Measurements from ENCODE around the gene MTF1. TPM values are rescaled to one million over a fixed set of nuclear protein-coding genes. Genes with fewer than 3 reads are reported as not detected.
A peak's percentile ranks its signal among the peaks of the same experiment; 100 is the strongest.
"Not testable (repeated sequence)": the region's sequence is repeated elsewhere in the genome, so short reads cannot be mapped to it uniquely, and the experiment has no call there.

Gene MTF1
- total RNA-seq, 1 donor from 2014 or later: 10.6 TPM

- no peaks in the 10 kb centered on the region for H3K4me1 ChIP-seq
- H3K27me3 ChIP-seq: no peaks in the 10 kb centered on the region
- H3K4me3 ChIP-seq: no peak overlapping the region
- no peaks in the 10 kb centered on the region for H3K36me3 ChIP-seq
- H3K27ac ChIP-seq: no peak overlapping the region
- no peaks in the 10 kb centered on the region for H3K9me3 ChIP-seq
- DNase-seq (ENCODE audit: low spot score in 2 of 2): no peak
- intact Hi-C loops (cut with DNase I): no loop called here
- TF ChIP-seq CTCF (IDR thresholded peaks at IDR 0.05): no peak
Measured at GRCh38 chr1:37778654-37779053, 80.7 kb downstream of the MTF1 start.

- Histone ChIP-seq H3K27me3 (no peaks in the 10 kb centered on the region), H3K36me3 (no peaks in the 10 kb centered on the region), H3K9me3 (no peaks in the 10 kb centered on the region), H3K4me3 (no peak overlapping the region), H3K27ac (no peak overlapping the region), H3K4me1 (no peaks in the 10 kb centered on the region)
- TF ChIP-seq CTCF (IDR thresholded peaks at IDR 0.05): no peak
- peak in 1 of 2 donors; percentile 25 for DNase-seq (ENCODE audit: low spot score in 2 of 2)
- intact Hi-C loops (cut with DNase I): no loop called here
Measured at GRCh38 chr1:37776946-37777516, 82.4 kb downstream of the MTF1 start.

GRCh38 chr1:37771440-37771839 is 88.0 kb downstream of the MTF1 start:
- H3K27me3 ChIP-seq; intact Hi-C loops (cut with DNase I); H3K36me3 ChIP-seq; H3K4me3 ChIP-seq; H3K9me3 ChIP-seq; H3K4me1 ChIP-seq; DNase-seq (ENCODE audit: low spot score in 2 of 2); H3K27ac ChIP-seq: not testable (repeated sequence)

- no peaks in the 10 kb centered on the region for H3K36me3 ChIP-seq
- H3K27me3 ChIP-seq: peaks cover 15% of the 10 kb centered on the region
Measured at GRCh38 chr1:37767488-37767887, 91.9 kb downstream of the MTF1 start.

GRCh38 chr1:37765916-37766664 is 93.3 kb downstream of the MTF1 start:
- Histone ChIP-seq H3K36me3 (no peaks in the 10 kb centered on the region), H3K4me1 (no peaks in the 10 kb centered on the region), H3K27ac (no peak overlapping the region), H3K9me3 (no peaks in the 10 kb centered on the region), H3K27me3 (peaks cover 15% of the 10 kb centered on the region), H3K4me3 (no peak overlapping the region)
- TF ChIP-seq CTCF (IDR thresholded peaks at IDR 0.05): no peak
- no peak for DNase-seq (ENCODE audit: low spot score in 2 of 2)
- intact Hi-C loops (cut with DNase I): no loop called here

More at GRCh38 chr1:37767488-37767887, 91.9 kb downstream of the MTF1 start:
- TF ChIP-seq CTCF (IDR thresholded peaks at IDR 0.05): no peak
- no peak for DNase-seq (ENCODE audit: low spot score in 2 of 2)
- Histone ChIP-seq H3K27ac (no peak overlapping the region), H3K4me1 (no peaks in the 10 kb centered on the region), H3K4me3 (no peak overlapping the region), H3K9me3 (no peaks in the 10 kb centered on the region)
- intact Hi-C loops (cut with DNase I): no loop called here

- intact Hi-C loops (cut with DNase I): no loop called here
- Histone ChIP-seq H3K27ac (no peak within 1 kb of the TSS), H3K27me3 (peaks cover 15% of the 10 kb centered on the region), H3K4me3 (no peak within 1 kb of the TSS), H3K36me3 (no peaks in the 10 kb centered on the region), H3K9me3 (no peaks in the 10 kb centered on the region), H3K4me1 (no peaks in the 10 kb centered on the region)
- no peak for TF ChIP-seq CTCF (IDR thresholded peaks at IDR 0.05)
- DNase-seq (ENCODE audit: low spot score in 2 of 2): no peak
Measured at GRCh38 chr1:37764888-37765441, 94.4 kb downstream of the MTF1 start, which contains the start of gene EPHA10. EPHA10 (minus strand) TSS chr1:37765120; CDS start chr1:37765066, 54 bp downstream.
